Astrocyte (in vitro differentiated cells and primary cell): ENCODE results near the gene LSM2. TPM values are rescaled to one million over a fixed set of nuclear protein-coding genes. Genes with fewer than 3 reads are reported as not detected.
A peak's percentile ranks its signal among the peaks of the same experiment; 100 is the strongest.

Experiments
- DNase-seq: peaks from one replicate; pipeline ENCODE4 v3.0.0-alpha.2; 2010; ENCODE audit warnings: low read depth
- FAIRE-seq: peaks from 2 replicates; lab custom pipeline; 2011; peaks lifted over from hg19 to GRCh38; lab: Jason Lieb, UNC
- H2AFZ ChIP-seq: 2 replicates; pipeline ENCODE4 v1.6.0; 2012; ENCODE audit warnings: low read depth, low read length, inconsistent platforms
- H3K27ac ChIP-seq: 2 replicates; pipeline ENCODE4 v1.5.1; 2011; ENCODE audit warnings: low read depth, low read length, inconsistent platforms
- H3K27me3 ChIP-seq: 2 replicates; pipeline ENCODE4 v1.6.0; 2011; ENCODE audit warnings: low read length, inconsistent platforms; ENCODE audit not compliant: insufficient read depth
- H3K36me3 ChIP-seq: 2 replicates; pipeline ENCODE4 v1.5.1; 2011; ENCODE audit warnings: low read length, inconsistent platforms; ENCODE audit not compliant: insufficient read depth
- H3K4me1 ChIP-seq: 2 replicates; pipeline ENCODE4 v1.5.1; 2011; ENCODE audit warnings: low read length, inconsistent platforms; ENCODE audit not compliant: insufficient read depth
- H3K4me2 ChIP-seq: 2 replicates; pipeline ENCODE4 v1.6.0; 2012; ENCODE audit warnings: low read length, inconsistent platforms
- H3K4me3 ChIP-seq: 2 replicates; pipeline ENCODE4 v1.5.1; 2011; ENCODE audit warnings: low read depth, mild to moderate bottlenecking, low read length, inconsistent platforms; ENCODE audit not compliant: insufficient read depth
- H3K79me2 ChIP-seq: 2 replicates; pipeline ENCODE4 v1.6.0; 2012; ENCODE audit warnings: mild to moderate bottlenecking, low read length, inconsistent platforms; ENCODE audit not compliant: insufficient read depth
- H3K9ac ChIP-seq: 2 replicates; pipeline ENCODE4 v1.6.0; 2012; ENCODE audit warnings: mild to moderate bottlenecking, low read length, inconsistent platforms
- H3K9me3 ChIP-seq: 2 replicates; pipeline ENCODE4 v1.5.1; 2012; ENCODE audit warnings: low read depth, mild to moderate bottlenecking, low read length, inconsistent platforms; ENCODE audit not compliant: insufficient read depth
- H4K20me1 ChIP-seq: 2 replicates; pipeline ENCODE4 v1.6.0; 2012; ENCODE audit warnings: low read length, inconsistent platforms; ENCODE audit not compliant: insufficient read depth
- H3K27ac Mint-ChIP-seq: one replicate; pipeline ENCODE4 v1.8.0; 2021; ENCODE audit warnings: mild to moderate bottlenecking, mixed read lengths; ENCODE audit not compliant: unreplicated experiment
- H3K27me3 Mint-ChIP-seq: one replicate; pipeline ENCODE4 v1.8.0; 2021; ENCODE audit warnings: low read depth, mixed read lengths; ENCODE audit not compliant: unreplicated experiment
- H3K36me3 Mint-ChIP-seq: one replicate; pipeline ENCODE4 v1.8.0; 2021; ENCODE audit warnings: low read depth, mixed read lengths; ENCODE audit not compliant: unreplicated experiment
- H3K4me1 Mint-ChIP-seq: one replicate; pipeline ENCODE4 v1.8.0; 2021; ENCODE audit warnings: low read depth, mixed read lengths; ENCODE audit not compliant: unreplicated experiment
- H3K4me3 Mint-ChIP-seq: one replicate; pipeline ENCODE4 v1.8.0; 2021; ENCODE audit warnings: mild to moderate bottlenecking, moderate library complexity, mixed read lengths; ENCODE audit not compliant: unreplicated experiment
- H3K9me3 Mint-ChIP-seq: one replicate; pipeline ENCODE4 v1.8.0; 2021; ENCODE audit warnings: mild to moderate bottlenecking, mixed read lengths; ENCODE audit not compliant: unreplicated experiment
- EZH2 ChIP-seq: IDR thresholded peaks from 2 replicates; pipeline ENCODE4 v1.6.1; 2012; ENCODE audit warnings: mild to moderate bottlenecking, low read length, inconsistent platforms; ENCODE audit not compliant: insufficient read depth
- total RNA-seq: library from RNA; stranded (reverse); gene quantifications from 2 replicates; pipeline ENCODE4 v1.2.1, GENCODE V29; 2021
- TF ChIP-seq, protein P1 (sequence below): IDR thresholded peaks from 2 replicates; pipeline ENCODE4 v1.5.1; 2011; ENCODE audit warnings: low read depth, mild to moderate bottlenecking, inconsistent platforms, low read length, moderate library complexity; ENCODE audit not compliant: insufficient read depth

The LSM2 gene
- total RNA-seq, 1 donor from 2014 or later, result 43.8 TPM

DNA sequence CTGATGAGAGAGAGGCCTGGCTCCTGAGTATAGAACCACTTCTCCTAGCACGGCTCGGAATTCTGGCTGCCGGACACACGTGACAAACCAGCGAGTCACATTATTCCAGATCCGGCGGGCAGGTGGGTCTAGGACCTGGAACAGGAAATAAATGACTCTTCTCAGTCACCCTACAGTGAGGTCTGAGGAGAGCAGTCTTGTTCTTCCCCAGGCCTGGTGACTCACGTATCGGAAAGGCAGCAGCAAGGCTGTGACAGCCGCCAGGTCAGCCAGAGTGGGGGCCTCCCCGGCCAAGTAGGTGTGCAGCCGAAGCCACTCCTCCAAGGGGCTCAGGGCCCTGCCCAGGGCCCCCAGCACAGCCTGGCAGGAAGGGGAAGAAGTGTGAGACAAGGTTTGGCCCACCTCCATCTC is 14.0 kb downstream of the LSM2 start:
- Histone ChIP-seq H2AFZ (no peak overlapping the region), H3K4me3 (peak overlapping the region; percentile 1), H3K27me3 (no peaks in the 10 kb centered on the region), H3K4me2 (peak overlapping the region; percentile 89), H3K4me1 (peaks cover 21% of the 10 kb centered on the region), H3K9ac (peak overlapping the region; percentile 20), H3K27ac (peak overlapping the region; percentile 52), H3K36me3 (peaks cover 24% of the 10 kb centered on the region), H3K9me3 (no peaks in the 10 kb centered on the region), H3K79me2 (peaks cover 47% of the 10 kb centered on the region), H4K20me1 (peaks cover 11% of the 10 kb centered on the region)
- peak overlapping the region; percentile 20 for H3K4me3 Mint-ChIP-seq
- peak overlapping the region; percentile 48 for H3K27ac Mint-ChIP-seq
- H3K9me3 Mint-ChIP-seq, result no peaks in the 10 kb centered on the region
- H3K36me3 Mint-ChIP-seq, result peaks cover 10% of the 10 kb centered on the region
- TF ChIP-seq, protein P1, sequence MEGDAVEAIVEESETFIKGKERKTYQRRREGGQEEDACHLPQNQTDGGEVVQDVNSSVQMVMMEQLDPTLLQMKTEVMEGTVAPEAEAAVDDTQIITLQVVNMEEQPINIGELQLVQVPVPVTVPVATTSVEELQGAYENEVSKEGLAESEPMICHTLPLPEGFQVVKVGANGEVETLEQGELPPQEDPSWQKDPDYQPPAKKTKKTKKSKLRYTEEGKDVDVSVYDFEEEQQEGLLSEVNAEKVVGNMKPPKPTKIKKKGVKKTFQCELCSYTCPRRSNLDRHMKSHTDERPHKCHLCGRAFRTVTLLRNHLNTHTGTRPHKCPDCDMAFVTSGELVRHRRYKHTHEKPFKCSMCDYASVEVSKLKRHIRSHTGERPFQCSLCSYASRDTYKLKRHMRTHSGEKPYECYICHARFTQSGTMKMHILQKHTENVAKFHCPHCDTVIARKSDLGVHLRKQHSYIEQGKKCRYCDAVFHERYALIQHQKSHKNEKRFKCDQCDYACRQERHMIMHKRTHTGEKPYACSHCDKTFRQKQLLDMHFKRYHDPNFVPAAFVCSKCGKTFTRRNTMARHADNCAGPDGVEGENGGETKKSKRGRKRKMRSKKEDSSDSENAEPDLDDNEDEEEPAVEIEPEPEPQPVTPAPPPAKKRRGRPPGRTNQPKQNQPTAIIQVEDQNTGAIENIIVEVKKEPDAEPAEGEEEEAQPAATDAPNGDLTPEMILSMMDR, result no peak
- no peak for TF ChIP-seq EZH2
- DNase-seq (peak; percentile 52), FAIRE-seq (no peak)
- peaks cover 11% of the 10 kb centered on the region for H3K4me1 Mint-ChIP-seq
- H3K27me3 Mint-ChIP-seq, result no peaks in the 10 kb centered on the region

- Mint-ChIP-seq H3K9me3 (no peaks in the 10 kb centered on the region), H3K27me3 (no peaks in the 10 kb centered on the region), H3K27ac (no peak overlapping the region), H3K36me3 (peaks cover 10% of the 10 kb centered on the region), H3K4me3 (peak overlapping the region; percentile 34), H3K4me1 (peaks cover 11% of the 10 kb centered on the region)
- Histone ChIP-seq H3K27ac (no peak overlapping the region), H4K20me1 (peaks cover 11% of the 10 kb centered on the region), H3K27me3 (no peaks in the 10 kb centered on the region), H3K4me1 (peaks cover 21% of the 10 kb centered on the region), H3K9me3 (no peaks in the 10 kb centered on the region), H2AFZ (no peak overlapping the region), H3K79me2 (peaks cover 47% of the 10 kb centered on the region), H3K36me3 (peaks cover 19% of the 10 kb centered on the region), H3K4me2 (peak overlapping the region; percentile 89), H3K9ac (peak overlapping the region; percentile 20), H3K4me3 (no peak overlapping the region)
- DNase-seq, result no peak
- TF ChIP-seq EZH2, result no peak
- no peak for FAIRE-seq
Observed at GRCh38 chr6:31792090-31792374, 14.7 kb downstream of the LSM2 start.

GRCh38 chr6:31791324-31792089 is 15.3 kb downstream of the LSM2 start:
- H2AFZ ChIP-seq, result no peak overlapping the region
- H3K4me2 ChIP-seq, result no peak overlapping the region
- H3K79me2 ChIP-seq, result peaks cover 47% of the 10 kb centered on the region
- no peak overlapping the region for H3K4me3 ChIP-seq
- peaks cover 18% of the 10 kb centered on the region for H3K36me3 ChIP-seq
- DNase-seq, result no peak
- Mint-ChIP-seq H3K9me3 (no peaks in the 10 kb centered on the region), H3K36me3 (peaks cover 10% of the 10 kb centered on the region), H3K4me1 (peaks cover 11% of the 10 kb centered on the region), H3K4me3 (peak overlapping the region; percentile 70), H3K27ac (no peak overlapping the region), H3K27me3 (no peaks in the 10 kb centered on the region)
- TF ChIP-seq, protein P1, result peak; percentile 55
- no peak for TF ChIP-seq EZH2
- no peaks in the 10 kb centered on the region for H3K27me3 ChIP-seq
- FAIRE-seq, result no peak
- H4K20me1 ChIP-seq, result peaks cover 11% of the 10 kb centered on the region
- H3K9ac ChIP-seq, result no peak overlapping the region
- H3K4me1 ChIP-seq, result peaks cover 21% of the 10 kb centered on the region
- H3K27ac ChIP-seq, result no peak overlapping the region
- no peaks in the 10 kb centered on the region for H3K9me3 ChIP-seq
